Measurements from ENCODE around the gene CAND1. TPM values are rescaled to one million over a fixed set of nuclear protein-coding genes. Genes with fewer than 3 reads are reported as not detected.
A peak's percentile ranks its signal among the peaks of the same experiment; 100 is the strongest.

CAND1 gene
- polyA plus RNA-seq, 1 donor = 247 TPM

DNA sequence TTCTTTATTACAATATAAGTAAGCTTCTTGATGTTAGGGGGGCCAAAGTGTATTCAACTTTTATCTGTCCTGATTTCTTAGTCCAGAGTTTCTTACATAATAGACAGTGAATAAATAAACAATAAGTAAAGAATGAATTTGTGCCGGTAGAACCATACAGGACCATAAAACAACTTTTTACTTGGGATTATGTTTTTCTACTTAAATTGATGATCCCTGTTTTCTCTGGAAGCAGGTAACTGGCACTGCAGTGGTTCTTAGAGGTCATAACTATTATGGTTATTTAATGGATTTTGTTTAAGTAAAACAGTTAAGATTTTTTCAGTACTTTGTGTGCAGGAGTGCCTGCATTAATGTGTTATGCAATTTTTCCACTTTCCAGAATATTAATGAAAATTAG lies 10.5 kb downstream of the CAND1 start:
- no peak for DNase-seq

GRCh38 chr12:67280088-67280487 lies 10.9 kb downstream of the CAND1 start:
- no peak for DNase-seq

DNA sequence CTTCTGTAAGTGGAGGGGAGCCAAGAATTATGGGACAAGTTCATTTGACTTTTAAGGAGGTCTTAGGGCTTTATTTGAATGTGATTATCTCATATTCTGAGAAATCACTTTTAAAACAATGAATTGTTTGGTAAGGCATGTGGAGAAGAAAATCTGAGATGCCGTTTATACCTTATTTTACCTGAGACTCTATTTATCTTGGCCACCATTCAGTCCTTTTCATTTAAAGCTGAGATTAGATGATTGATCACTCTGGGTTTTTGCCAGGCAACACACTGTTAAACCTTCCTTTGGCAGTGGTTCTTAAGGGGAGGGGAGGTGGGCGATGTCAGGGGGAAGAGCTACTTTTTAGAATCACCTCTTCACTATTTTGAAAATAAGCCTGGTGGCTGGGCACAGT lies 11.4 kb downstream of the CAND1 start:
- no peak for DNase-seq

GRCh38 chr12:67284561-67284960 lies 15.4 kb downstream of the CAND1 start:
- no peak for DNase-seq

- DNase-seq = no peak
Observed at GRCh38 chr12:67286257-67286656, 17.1 kb downstream of the CAND1 start.

DNA sequence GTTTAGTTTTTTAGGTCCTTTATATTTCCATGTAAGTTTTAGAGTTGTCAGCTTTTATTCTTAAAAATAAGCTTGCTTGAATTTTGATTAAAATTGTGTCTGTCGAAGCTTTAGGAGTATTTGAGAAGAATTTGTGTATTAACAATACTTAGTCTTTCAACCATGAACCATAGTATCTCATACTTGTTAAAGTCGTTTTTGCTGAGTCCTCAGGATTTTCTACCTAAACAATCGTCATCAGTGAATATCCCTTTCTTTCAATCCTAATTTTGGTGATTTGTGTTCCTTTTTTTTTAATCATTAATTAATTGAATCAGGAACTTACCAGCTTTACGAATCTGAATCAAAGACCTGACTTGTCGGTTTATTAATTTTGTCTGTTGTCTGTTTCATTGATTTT lies 18.2 kb downstream of the CAND1 start:
- DNase-seq = no peak

DNA sequence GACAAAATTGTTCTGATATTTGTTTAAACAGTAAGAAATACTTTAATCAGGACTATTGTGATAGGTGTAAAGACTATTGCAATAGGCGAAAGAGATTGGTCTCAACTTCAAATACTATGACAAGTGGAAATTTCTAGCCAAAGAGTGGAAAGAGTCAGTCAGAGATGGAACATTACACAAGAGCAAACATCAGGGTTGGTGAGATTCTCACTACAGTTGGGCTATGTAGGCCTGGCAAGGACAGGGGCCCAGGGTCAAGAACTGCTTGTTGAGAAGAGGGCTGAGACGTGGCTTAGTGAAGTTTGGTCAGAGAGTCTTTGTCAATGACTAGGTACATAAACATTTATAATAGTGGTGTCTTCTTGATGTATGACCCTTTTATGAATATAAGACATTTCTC lies 19.4 kb downstream of the CAND1 start:
- DNase-seq = no peak

GRCh38 chr12:67290378-67290777 lies 21.2 kb downstream of the CAND1 start:
- no peak for DNase-seq

- no peak for DNase-seq
Observed at GRCh38 chr12:67299526-67299925, 30.4 kb downstream of the CAND1 start.

- no peak for DNase-seq
Observed at GRCh38 chr12:67299926-67300325, 30.8 kb downstream of the CAND1 start.

- no peak for DNase-seq
Observed at GRCh38 chr12:67302162-67302561, 33.0 kb downstream of the CAND1 start.

- DNase-seq = no peak
Observed at GRCh38 chr12:67305544-67305943, 36.4 kb downstream of the CAND1 start.

- no peak for DNase-seq
Observed at GRCh38 chr12:67306712-67307111, 37.6 kb downstream of the CAND1 start.

GRCh38 chr12:67315661-67316060 lies 46.5 kb downstream of the CAND1 start:
- no peak for DNase-seq

DNA sequence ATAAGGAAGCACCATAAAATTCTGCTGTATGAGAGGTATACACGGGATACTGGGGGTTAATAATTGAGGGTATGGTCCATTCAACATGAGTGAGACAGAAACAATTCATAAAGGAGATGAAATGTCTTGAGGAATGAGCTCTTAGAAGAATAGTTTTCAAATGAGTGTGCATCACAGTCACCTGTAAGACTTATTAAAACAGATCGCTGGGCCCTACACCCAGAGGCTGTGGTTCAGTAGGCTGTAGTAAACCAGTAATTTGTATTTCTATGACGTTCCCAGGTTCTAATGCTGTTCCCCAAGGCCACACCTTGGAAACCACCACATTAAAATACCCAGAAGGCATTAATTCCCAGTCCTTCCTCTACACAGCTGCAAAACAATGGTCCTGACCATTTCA lies 49.6 kb downstream of the CAND1 start:
- no peak for DNase-seq

DNA sequence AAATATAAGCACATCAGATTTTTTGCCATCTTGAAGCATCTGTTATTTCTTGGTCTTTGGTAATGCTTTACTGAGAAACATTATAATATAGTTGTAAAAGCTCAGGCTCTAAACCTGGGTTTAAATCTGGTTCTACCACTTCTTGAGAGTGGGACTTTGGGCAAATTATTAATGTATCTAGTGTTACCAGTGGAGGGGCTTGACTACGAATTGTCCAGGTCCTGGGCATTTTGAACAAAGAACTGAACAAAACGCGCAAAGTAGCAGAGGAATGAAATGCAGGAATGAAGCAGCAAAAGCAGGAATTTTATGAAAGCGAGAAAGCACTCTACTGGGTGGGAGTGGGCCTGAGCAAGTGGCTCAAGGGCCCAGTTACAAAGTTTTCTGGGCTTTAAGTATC lies 50.8 kb downstream of the CAND1 start:
- no peak for DNase-seq

DNA sequence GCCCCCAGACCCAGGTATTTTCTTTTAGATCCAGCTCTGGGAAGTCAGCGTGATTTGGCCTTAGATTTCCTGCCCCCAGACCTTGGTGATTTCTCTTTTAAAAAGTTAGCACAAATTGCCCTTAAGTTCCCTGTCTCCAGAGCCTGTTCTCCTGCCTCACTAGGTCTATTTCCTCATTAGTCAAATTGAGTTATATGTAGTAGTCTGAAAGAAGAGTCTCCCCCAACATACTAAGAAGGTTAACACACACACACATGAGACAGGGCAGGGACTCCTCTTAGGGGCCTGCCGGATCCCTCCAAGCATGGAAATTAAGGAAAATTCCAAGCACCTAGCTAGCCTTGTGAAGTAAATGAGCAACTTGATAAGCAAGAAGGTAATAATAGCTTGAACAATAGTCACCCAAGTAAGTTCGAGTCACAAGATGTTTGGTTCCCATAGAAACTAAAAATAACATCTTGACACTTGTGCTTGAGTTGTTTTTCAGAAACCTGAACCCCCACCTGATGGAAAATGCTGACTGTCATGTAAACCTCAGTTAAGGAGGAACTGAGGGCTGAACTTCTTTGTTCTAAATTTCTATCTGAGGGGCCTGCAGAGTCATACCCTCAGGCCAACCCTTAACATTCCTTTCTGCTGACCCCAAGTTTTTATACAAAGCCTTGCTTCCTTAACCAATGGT lies 51.6 kb downstream of the CAND1 start:
- peak; percentile 13 for DNase-seq

- no peak for DNase-seq
Observed at GRCh38 chr12:67322580-67322979, 53.4 kb downstream of the CAND1 start.

- no peak for DNase-seq
Observed at GRCh38 chr12:67323007-67323406, 53.8 kb downstream of the CAND1 start.

GRCh38 chr12:67326637-67327036 lies 57.5 kb downstream of the CAND1 start:
- DNase-seq = no peak

DNA sequence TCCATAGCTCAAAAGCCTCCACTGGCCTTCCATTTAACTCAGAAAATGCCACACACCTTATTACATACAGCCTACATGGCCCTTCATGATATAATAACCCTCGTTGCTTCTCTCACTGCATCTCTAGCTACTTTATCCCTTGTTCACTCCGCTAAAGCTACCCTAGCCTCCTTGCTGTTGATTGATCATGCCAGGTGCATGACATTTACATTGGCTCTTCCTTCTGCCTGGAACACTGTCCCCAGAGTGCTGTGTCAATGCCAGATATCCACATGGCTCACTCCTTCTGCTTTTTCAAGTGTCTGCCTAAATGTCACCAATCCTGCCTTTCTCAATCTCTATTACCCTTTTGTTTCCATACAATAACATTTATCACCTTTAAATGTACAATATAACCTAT lies 58.3 kb downstream of the CAND1 start:
- DNase-seq = no peak

DNA sequence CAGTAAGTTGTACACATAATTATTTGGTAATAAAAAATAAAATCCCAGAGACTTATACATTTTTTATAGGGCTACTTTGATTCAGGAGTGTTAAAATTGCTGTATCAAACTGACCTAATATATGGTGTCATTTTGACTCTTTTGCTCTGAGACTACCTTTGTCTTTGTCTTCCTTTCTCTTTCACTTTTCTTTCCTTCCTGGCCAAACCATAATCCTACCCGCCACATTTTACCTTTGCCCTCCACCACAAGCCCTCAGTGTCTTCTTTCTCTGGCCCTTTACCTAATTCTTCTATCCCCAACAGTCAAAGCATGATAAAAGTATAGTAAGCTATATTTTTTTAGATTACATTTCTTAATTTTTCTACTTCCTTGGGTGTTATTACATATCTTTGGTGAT lies 62.0 kb downstream of the CAND1 start:
- no peak for DNase-seq

- no peak for DNase-seq
Observed at GRCh38 chr12:67331828-67332227, 62.7 kb downstream of the CAND1 start.

- DNase-seq = no peak
Observed at GRCh38 chr12:67333649-67334048, 64.5 kb downstream of the CAND1 start.

- DNase-seq = no peak
Observed at GRCh38 chr12:67338426-67338825, 69.3 kb downstream of the CAND1 start.

Data from left kidney (tissue), 2 donors.